ENCODE measurements around the gene RNASE11.
"Not testable (repeated sequence)": the region's sequence is repeated elsewhere in the genome, so short reads cannot be mapped to it uniquely, and the experiment has no call there.

Gene RNASE11

DNA sequence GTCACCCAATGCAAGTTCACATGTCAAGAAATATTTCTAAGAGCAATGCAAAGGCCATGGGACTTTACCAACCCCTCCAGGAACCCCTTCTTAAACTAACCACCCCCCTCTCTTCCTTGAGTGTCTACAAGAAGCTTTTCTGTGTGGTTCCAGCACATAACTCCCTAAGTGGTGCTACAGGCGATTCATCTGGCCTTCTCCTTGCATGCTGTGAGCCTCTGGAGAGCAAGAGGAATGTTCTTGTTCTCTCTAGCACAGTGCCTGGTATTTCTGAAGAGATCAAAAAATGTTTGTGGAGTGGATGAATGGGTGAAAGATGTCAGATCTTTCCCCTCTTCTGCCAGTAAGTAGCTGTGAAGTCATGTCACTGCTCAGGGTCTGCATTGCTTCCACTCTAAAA lies 9.3 kb upstream of the RNASE11 start:
- H3K4me3 ChIP-seq (ENCODE audit: low read depth, low read length) = no peak overlapping the region
- TF ChIP-seq CTCF (IDR thresholded peaks at IDR 0.05; ENCODE audit: low read depth, low read length, missing control alignments) = no peak
- DNase-seq (ENCODE audit: low read depth) = no peak

GRCh38 chr14:20595726-20596125 lies 7.9 kb upstream of the RNASE11 start:
- DNase-seq (ENCODE audit: low read depth) = not testable (repeated sequence)

GRCh38 chr14:20592574-20592973 lies 4.8 kb upstream of the RNASE11 start:
- no peak for TF ChIP-seq CTCF (IDR thresholded peaks at IDR 0.05; ENCODE audit: low read depth, low read length, missing control alignments)
- no peak for DNase-seq (ENCODE audit: low read depth)
- no peak overlapping the region for H3K4me3 ChIP-seq (ENCODE audit: low read depth, low read length)

More at GRCh38 chr14:20595726-20596125, 7.9 kb upstream of the RNASE11 start:
- not testable (repeated sequence) for H3K4me3 ChIP-seq (ENCODE audit: low read depth, low read length)

DNA sequence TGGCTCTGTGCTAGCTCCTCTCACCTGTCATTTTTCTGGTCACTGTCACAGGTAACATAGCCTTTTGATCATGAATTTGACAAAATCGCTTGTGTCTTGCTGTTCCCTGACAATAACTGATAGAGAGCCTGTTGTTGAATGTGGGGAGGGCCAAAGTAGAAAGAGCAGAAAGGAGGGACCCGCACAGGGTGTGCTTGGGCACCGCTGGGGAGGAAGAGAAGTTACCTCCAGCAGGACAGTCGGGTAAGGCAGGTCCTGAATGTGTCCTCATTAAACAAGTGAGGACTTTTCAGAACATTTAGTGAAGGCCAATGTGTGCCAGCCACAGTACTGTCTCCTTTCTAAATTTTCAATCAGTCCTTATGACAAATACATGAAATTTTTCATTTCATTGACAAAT lies 3.4 kb upstream of the RNASE11 start, which contains the start of gene RNASE12:
Gene RNASE12 (minus strand): TSS at position 142 of the 400 bp plus-strand sequence. CDS start 653 bp downstream, outside the sequence.
- DNase-seq (ENCODE audit: low read depth) = no peak
- H3K4me3 ChIP-seq (ENCODE audit: low read depth, low read length) = no peak within 1 kb of the TSS
- TF ChIP-seq CTCF (IDR thresholded peaks at IDR 0.05; ENCODE audit: low read depth, low read length, missing control alignments) = no peak

DNA sequence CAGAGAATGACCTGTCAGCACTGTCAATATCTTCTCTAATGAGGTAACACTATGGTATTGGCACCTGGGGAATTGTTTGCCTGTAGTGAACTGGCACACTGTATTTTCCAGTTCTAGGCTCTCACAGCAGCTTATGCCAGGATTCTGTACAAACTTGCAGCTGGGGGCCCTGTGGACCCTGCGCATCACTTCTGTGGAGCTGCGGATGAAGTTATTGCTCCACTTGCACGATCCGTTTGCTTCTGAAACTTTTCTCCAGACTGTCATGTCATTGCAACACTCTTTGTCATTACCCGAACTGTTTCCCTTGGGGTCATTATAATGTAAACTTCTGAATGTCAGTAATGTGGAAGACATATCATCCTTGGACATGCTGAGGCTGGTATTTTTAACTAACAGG lies 3.9 kb downstream of the RNASE11 start:
- DNase-seq (ENCODE audit: low read depth) = no peak

DNA sequence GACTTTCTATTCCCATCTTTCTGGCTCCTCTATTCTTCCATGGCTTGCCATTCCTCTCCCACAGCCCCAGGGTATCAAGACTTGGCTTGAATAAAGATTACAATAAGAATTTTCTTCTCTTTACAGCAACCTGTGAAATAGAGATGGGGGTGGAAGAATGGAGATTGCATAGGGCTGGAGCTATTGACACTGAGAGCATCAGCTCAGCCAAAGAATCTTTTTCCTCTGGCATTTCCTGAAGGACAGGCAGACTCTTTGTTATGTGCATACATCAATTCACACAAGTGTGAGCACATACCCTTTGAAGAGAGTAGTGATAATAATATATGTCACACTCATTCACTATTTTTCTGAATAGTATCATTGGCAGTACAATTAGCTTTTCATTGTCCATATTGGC lies 4.7 kb downstream of the RNASE11 start:
- no peak overlapping the region for H3K4me3 ChIP-seq (ENCODE audit: low read depth, low read length)
- no peak for TF ChIP-seq CTCF (IDR thresholded peaks at IDR 0.05; ENCODE audit: low read depth, low read length, missing control alignments)
- no peak for DNase-seq (ENCODE audit: low read depth)

More for the DNA sequence above, 3.9 kb downstream of the RNASE11 start:
- TF ChIP-seq CTCF (IDR thresholded peaks at IDR 0.05; ENCODE audit: low read depth, low read length, missing control alignments) = no peak
- H3K4me3 ChIP-seq (ENCODE audit: low read depth, low read length) = no peak overlapping the region

GRCh38 chr14:20580242-20580641 lies 7.6 kb downstream of the RNASE11 start:
- no peak for DNase-seq (ENCODE audit: low read depth)
- no peak for TF ChIP-seq CTCF (IDR thresholded peaks at IDR 0.05; ENCODE audit: low read depth, low read length, missing control alignments)

More at GRCh38 chr14:20580242-20580641, 7.6 kb downstream of the RNASE11 start:
- H3K4me3 ChIP-seq (ENCODE audit: low read depth, low read length) = no peak overlapping the region
